Left kidney (tissue), 2 donors: ENCODE data around the gene VENTX. TPM values are rescaled to one million over a fixed set of nuclear protein-coding genes. Genes with fewer than 3 reads are reported as not detected.

Source experiments
- DNase-seq: peaks from one replicate; pipeline ENCODE4 v3.0.0-alpha.2; 2013
- polyA plus RNA-seq: library from polyadenylated mRNA; unstranded; fragments of 120-200 nt; gene quantifications from one replicate; pipeline ENCODE4 v1.2.1, GENCODE V29; 2013; ENCODE audit not compliant: insufficient read length

VENTX gene
- polyA plus RNA-seq, 1 donor, result 0.18 TPM

- no peak for DNase-seq
Observed at GRCh38 chr10:133235265-133235855, 2.3 kb upstream of the VENTX start.

DNA sequence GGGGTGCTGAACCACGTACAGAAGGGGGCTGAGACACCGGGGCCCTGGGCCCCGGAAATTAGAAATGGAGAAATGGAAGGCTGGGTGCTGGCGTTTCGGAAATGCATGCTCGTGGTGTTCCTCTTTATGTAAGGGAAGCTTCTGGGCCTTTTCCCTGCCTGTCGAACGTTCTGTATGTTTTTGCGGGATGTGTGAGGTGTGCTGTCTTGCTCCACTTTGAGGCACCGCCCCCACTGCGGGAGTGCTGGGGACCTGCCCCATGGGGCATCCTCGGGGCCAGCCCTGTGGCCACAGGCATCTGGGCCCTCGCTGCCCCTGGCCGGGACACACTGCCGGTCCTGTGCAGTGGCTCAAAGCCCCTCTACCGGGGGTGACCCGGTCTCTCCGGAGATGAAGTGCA, 1.7 kb upstream of the VENTX start:
- no peak for DNase-seq

DNA sequence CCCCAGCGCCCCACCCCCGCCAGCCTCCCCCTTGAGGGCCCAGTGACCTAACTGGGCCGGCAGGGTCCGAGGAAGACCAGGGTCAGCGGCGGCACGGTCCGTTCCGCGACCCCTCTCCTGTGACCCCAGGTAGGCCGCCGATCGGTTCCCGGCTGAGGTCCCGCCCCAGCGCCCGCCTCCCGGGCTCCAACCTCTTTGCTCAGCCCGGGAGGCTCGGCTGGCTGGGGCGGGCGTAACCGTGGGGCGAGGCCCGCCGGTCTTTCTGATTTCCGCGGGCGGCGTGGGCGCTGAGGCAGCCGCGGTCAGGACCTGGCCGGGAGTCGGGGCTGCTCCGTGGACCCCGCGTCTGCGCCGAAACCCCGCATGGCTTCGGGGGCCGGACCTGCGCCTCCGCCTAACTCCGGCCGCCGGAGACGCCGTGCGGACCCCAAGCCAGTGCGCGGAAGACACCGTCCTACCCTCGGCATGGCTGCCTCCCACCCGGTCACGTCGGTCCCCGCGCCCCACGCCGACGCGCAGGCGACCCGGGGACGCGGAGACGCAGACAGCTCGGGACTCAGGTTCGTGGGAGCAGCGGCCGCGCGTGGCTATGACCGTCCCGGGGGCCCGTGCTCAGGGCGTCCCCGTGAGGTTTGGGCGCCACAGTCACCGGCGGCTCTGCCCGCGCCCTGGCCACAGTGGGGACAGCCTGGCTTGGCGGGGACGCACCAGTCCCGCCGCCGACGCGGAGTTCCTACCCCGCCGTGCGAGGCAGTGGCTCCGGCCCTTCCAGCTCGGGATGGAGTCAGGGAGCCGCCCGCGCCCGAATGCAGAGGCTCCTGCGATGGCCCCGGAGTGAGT, 1.0 kb upstream of the VENTX start:
- no peak for DNase-seq

DNA sequence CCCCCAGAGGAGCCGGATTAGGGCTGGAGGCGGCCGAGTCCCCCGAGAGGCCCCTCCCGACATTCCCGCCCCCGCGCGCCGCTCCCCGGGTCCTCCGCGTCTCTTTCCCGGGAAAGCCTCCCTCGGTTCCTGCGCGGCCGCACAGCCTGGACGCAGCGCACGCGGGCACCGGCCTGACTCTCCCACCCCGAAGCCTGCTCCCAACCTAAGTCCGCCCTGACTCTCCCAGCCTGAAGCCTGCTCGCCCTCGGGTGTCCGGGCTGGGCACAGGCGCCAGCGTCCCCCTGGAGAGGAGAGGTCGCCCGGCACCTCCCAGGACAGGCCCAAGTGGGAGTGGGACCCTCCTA, 441 bp upstream of the VENTX start:
- no peak for DNase-seq

- DNase-seq, result no peak
Observed at GRCh38 chr10:133238466-133238804, 780 bp downstream of the VENTX start.

GRCh38 chr10:133239990-133240389, 2.3 kb downstream of the VENTX start:
- no peak for DNase-seq

DNA sequence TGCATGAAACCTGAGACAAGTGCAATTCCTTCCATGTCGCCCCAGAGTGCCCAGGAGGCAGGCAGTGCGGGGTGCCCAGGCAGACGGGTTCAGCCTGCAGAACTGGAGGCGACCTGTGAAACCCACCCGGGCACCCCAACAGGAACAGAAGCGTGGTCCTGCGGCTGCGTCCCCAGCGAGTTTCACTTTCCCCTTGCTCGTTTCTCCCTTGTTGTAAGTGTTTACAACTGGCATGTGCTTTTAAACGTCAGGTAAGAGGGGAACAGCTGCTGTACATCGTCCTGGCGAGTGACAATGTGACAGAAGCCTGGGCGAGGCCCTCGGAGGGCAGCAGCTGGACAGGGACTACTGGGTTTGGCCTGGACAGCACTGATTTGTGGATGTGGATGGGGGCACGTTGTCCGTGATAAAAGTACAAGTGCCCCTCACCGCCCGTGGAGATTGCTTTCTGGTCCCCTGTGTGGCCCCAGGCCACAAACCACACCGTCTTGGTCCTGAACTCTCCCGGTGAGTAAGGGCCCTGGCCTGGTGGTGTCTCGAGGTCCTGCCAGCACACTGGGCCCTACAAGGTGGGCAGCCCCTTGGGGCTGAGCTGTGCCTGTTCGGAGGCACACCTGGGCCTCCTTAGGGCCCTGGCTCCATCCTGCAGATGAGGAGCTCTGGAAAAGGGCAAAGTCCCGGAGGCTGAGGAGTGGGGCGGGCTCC, 4.0 kb downstream of the VENTX start:
- DNase-seq, result no peak

- DNase-seq, result no peak
Observed at GRCh38 chr10:133242611-133243356, 5.1 kb downstream of the VENTX start.

DNA sequence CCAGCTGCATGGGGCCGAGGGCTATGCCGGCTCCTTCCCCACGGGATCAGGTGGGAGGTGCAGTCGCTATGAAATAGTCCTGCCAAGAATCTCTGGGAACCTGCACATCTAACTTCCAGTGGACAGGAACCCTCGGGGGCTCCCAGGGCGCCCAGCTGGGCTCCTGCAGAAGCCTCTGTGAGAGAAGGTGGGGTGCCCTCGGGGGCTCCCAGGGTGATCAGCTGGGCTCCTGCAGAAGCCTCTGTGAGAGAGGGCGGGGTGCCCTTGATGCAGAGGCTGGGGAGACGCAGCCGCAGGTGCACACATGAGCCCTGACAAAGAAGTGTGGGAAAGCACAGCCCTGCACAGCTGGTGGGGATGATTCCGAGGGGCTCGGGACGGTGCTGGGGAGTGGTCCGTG, 5.9 kb downstream of the VENTX start:
- DNase-seq, result no peak

- DNase-seq, result no peak
Observed at GRCh38 chr10:133245439-133246235, 8.0 kb downstream of the VENTX start.

GRCh38 chr10:133246236-133246626, 8.6 kb downstream of the VENTX start:
- no peak for DNase-seq

DNA sequence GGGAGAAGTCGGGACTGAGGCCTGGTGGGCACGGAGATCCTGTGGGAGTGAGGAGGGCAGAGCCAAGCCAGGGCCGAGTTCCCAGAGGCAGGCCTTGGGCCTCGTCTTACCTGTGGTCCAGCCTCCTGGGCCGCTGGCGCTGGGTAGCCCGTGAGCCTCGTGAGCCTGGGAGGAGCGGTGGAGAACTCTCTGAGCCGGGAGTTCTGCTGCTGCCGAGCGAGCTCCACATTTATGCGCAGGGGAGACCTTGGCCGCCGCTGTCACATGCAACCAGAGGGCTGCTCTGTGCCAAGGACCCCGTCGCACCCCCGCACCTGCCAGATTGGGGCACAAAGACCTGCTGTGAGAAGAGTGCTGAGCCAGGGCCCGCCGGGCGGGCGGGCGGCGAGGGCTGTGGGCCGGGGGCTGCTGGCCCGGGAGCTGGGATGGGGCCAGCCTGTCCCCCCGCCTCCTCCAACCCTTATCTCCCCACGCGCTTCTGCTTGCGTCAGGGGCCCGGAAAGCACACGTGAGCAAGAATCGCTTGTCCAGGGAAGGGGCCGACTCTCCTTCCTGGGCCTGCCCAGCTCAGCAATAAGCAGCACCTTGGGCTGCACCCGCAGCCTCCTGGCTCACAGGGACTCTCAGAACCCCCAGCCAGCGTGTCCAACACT, 10.2 kb downstream of the VENTX start:
- no peak for DNase-seq

- no peak for DNase-seq
Observed at GRCh38 chr10:133248334-133248715, 10.7 kb downstream of the VENTX start.

GRCh38 chr10:133249094-133249780, 11.6 kb downstream of the VENTX start:
- no peak for DNase-seq

DNA sequence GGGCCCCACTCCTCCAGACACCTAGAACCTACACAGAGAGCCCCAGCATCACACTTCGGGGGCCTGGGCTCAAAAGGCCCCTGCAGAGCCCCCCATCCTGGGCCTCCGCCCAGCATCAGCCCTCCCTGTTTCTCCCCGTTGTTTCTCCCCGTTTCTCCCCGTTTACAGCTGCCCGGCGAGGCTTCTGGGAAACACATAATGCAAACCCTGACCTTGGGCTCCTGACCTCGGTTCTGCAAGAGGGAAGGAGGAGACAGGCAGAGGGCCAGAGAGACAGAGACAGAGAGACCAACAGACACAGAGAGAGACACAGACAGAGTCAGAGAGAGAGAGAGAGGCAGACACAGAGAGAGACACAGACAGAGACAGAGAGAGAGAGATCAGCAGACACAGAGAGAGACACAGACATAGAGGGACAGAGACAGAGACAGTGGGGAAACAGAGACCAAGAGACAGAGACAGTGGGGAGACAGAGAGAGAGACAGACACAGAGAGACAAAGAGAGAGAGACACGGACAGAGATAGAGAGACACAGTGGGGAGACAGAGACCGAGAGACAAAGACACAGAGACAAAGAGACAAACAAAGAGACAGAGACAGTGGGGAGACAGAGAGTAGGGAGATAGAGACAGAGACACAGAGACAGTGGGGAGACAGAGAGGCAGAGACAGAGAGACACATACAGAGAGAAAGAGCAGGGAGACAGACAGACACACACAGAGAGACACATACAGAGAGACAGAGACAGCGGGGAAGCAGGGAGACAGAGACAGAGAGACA, 12.5 kb downstream of the VENTX start:
- no peak for DNase-seq

- DNase-seq, result no peak
Observed at GRCh38 chr10:133251388-133252222, 13.9 kb downstream of the VENTX start.

DNA sequence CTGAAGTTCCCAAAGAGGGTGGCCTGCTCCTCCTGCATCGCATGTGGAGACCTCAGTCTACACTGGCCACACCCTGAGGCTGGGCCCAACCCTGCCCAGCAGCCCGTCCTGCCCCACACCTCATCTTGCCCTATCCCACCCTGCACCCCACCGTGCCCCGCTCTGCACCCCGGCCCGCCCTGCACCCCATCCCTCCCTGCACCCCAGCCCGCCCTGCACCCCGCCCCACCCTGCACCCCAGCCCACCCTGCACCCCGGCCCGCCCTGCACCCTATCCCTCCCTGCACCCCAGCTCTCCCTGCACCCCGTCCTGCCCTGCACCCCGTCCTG, 14.5 kb downstream of the VENTX start:
- DNase-seq, result no peak

- no peak for DNase-seq
Observed at GRCh38 chr10:133253361-133253955, 15.8 kb downstream of the VENTX start.
